ENCODE measurements around the gene AGBL4. TPM values are rescaled to one million over a fixed set of nuclear protein-coding genes. Genes with fewer than 3 reads are reported as not detected.

The AGBL4 gene
- total and polyA plus RNA-seq, 2 of the 4 experiments (the other 2 are of a cell fraction) = not detected

DNA sequence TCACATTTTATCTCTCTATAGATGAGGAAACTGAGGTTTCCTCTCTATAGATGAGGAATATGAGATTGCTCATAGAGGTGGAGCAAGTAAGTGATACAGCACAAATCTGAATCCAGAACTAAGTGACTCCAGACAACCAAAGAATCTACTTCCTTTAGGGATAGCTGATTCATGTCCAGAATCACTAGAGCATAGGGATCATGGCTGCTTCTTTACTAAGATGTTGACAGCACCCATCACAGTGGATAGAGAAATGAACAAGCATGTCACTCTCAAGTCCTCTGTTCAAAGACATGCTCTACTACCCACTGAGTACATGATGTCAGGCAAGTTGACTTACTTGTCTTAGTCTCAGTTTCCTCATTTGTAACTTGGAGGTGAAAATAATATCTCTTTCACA is 1435.7 kb downstream of the AGBL4 start:
- Histone ChIP-seq H2AFZ (replicated peaks; ENCODE audit: low read length, poor library complexity) (no peak overlapping the region), H3K56ac (ENCODE audit: extremely low read depth, insufficient read depth, low read length) (no peak overlapping the region), H3K14ac (replicated peaks; ENCODE audit: low read depth, low read length) (no peak overlapping the region), H4K8ac (ENCODE audit: low read depth in 2 of 2, low read length in 2 of 2) (no peak overlapping the region), H4K91ac (ENCODE audit: insufficient read depth, low read depth, low read length) (no peak overlapping the region), H2BK20ac (ENCODE audit: low read depth, low read length) (no peak overlapping the region), H3K36me3 (ENCODE audit: control insufficient read depth, insufficient read depth, low read length) (no peaks in the 10 kb centered on the region), H3K18ac (ENCODE audit: low read depth, low read length) (no peak overlapping the region), H2AK9ac (replicated peaks; ENCODE audit: low read depth, low read length, poor library complexity) (no peak overlapping the region), H2BK5ac (ENCODE audit: low read depth, low read length, poor library complexity, severe bottlenecking) (no peak overlapping the region), H3K23ac (ENCODE audit: low read depth, low read length) (no peak overlapping the region), H3K4ac (ENCODE audit: low read depth, low read length) (no peak overlapping the region), H3K4me3 (ENCODE audit: insufficient read depth, low read depth, low read length) (no peak overlapping the region), H3K79me1 (ENCODE audit: low read depth in 1 of 2, low read length in 2 of 2) (no peaks in the 10 kb centered on the region), H3K9me1 (ENCODE audit: insufficient read depth, low read length) (no peaks in the 10 kb centered on the region), H2BK15ac (ENCODE audit: low read depth, low read length) (no peak overlapping the region), H3K4me1 (ENCODE audit: control insufficient read depth, insufficient read depth, low read length) (no peaks in the 10 kb centered on the region), H3K4me2 (ENCODE audit: low read depth, low read length) (no peak overlapping the region), H2AK5ac (ENCODE audit: low read depth, low read length) (no peak overlapping the region), H3K9ac (ENCODE audit: low read depth, low read length) (no peak overlapping the region), H3K27me3 (ENCODE audit: control insufficient read depth, insufficient read depth, low read length) (no peaks in the 10 kb centered on the region), H2BK120ac (ENCODE audit: low read depth, low read length) (no peak overlapping the region), H3K27ac (ENCODE audit: insufficient read depth, low read length) (no peak overlapping the region), H4K20me1 (ENCODE audit: insufficient read depth, low read length) (no peaks in the 10 kb centered on the region), H4K5ac (ENCODE audit: low read depth, low read length) (no peak overlapping the region), H3K9me3 (ENCODE audit: control insufficient read depth, insufficient read depth, low read length) (no peaks in the 10 kb centered on the region)
- TF ChIP-seq MAZ (IDR thresholded peaks at IDR 0.05; ENCODE audit: borderline replicate concordance, low read depth, low read length) = no peak
- no peak for TF ChIP-seq CHD1 (IDR thresholded peaks at IDR 0.05; ENCODE audit: low read depth, low read length)
- no peak for TF ChIP-seq RCOR1 (IDR thresholded peaks at IDR 0.05; ENCODE audit: insufficient replicate concordance, low read length)
- TF ChIP-seq RFX5 (IDR thresholded peaks at IDR 0.05; ENCODE audit: low read depth, low read length) = no peak
- TF ChIP-seq FOS (IDR thresholded peaks at IDR 0.05; ENCODE audit: low read depth, low read length) = no peak
- TF ChIP-seq RAD21 (IDR thresholded peaks at IDR 0.05; ENCODE audit: low read length) = no peak
- in situ Hi-C loops (cut with MboI; ENCODE audit: low sequenced_read_pairs) (no loop called here), intact Hi-C loops (cut with micrococcal nuclease) (no loop called here), dilution Hi-C loops (cut with HindIII; ENCODE audit: low sequenced_read_pairs, unreplicated experiment) (no loop called here)
- DNase-seq = no peak
- CTCF ChIA-PET = no interaction called here
- no TSS peak for BruUV-seq (replicated peaks)
- POLR2A ChIA-PET (ENCODE audit: unreplicated experiment) = no interaction called here
- no peak for ATAC-seq (ENCODE audit: low read depth)
